ENCODE data around the gene CDC25C.

Gene CDC25C

DNA sequence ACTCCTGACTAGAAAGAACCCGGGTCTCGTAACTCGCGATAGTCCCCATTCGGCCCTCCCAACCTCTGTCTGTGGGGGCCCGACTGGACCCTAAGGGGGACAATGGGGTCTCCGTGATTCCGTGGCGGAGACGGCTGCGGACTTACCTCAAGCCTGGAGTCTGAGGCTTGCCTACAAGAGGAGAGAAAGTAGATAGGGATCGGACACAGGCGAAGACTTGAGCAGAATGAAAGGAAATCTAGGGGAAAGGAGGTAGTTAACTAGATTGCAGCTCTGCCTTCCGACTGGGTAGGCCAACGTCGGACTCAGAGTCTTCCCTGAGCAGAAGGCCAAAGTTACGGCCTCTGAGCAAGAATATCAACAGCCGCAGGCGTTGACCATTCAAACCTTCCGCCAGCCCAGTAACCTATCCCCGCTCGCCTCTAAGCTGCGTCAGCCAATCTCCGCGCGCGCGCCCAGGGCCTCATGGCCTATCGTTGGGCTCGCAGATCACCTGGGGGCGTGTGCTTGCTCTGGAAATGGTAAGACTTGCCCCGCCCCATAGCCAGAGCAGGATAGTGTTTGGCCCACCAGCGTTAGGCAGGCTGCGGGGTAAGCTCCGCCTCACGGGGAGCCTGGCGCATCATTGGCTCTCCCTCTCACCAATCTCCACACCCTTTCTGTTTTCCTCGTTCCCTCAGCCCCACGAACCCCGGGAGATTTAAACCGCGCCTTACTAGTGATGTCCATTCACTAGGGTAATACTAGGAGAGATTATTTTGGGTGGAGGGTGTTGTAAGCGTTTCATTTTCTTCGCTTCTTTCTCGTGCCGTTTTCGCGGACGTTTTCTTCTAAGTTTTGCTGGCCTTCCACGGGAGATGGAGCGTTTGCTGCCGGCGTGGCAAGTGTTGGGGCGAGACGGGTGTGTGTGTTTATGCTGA, at the start of gene CDC25C:
Gene CDC25C (minus strand): TSS at position 356 of the 920 bp plus-strand sequence. CDS start 624 bp downstream, outside the sequence.
- peak; percentile 97 for DNase-seq (ENCODE audit: low spot score)

DNA sequence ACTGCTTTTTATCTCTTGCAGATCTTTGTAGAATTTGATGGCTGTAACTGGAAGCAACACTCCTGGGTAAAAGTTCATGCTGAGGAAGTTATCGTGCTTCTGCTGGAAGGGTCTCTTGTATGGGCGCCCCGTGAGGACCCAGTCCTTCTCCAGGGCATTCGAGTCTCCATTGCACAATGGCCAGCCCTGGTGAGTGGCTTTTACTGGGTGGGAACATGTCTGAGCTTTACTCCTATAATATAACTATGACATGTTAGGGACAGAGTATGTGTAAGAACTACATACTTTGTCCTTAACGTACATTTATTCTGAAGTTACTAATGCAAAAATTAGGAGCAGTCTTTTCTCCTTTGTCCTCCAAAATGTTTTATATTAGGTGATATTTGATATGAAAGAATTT, 41.0 kb upstream of the CDC25C start:
- DNase-seq (ENCODE audit: low spot score): no peak

DNA sequence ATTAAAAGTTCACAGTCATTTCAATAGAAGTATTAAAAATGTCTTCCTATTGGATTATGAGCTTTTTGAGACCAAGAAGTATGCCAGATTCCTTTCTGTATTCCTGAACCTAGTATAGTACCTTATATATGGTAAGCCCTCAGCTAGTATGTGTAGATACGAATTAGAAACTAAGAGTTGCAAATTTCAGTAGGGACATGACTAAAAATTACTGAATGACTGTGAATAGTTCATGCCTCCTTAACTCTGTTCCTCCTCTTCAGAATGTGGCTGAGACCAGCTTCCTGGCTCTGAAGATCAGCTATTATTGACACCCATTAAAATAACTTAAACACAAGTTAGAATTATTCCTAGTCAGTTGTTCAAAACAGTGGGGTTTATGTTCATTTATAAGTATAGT, 40.6 kb upstream of the CDC25C start:
- DNase-seq (ENCODE audit: low spot score): no peak

DNA sequence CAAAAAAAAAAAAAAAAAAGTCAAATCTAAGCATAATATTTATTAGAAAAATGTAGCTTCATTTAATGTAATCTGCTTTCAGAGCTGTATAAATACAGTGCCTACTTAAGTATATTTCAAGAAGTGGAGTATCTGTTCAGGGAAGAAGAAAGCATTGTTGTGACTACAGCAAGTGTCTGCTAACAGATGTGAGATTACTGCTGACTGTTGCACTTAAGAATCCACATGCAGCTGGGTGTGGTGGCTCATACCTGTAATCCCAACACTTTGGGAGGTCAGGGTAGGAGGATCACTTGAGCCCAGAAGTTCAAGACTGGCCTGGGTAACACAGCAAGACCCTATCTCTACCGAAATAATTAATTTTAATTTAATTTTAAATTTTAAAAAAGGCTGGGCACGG, 39.9 kb upstream of the CDC25C start:
- DNase-seq (ENCODE audit: low spot score): no peak

DNA sequence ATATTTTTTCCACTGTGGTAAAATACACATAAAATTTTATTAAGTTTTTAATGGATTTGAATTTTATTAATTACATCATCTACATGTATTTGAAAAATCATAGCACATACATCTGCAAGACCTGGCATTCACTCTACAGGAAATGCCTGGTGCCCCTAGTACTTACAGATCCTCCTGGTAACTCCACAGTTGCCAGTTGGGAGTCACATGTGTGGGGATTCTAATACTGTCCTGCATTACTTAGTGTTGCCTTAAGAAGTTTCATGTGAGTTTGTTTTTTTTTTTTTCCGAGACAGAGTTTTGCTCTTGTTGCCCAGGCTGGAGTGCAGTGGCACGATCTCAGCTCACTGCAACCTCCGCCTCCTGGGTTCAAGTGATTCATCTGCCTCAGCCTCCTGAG, 38.9 kb upstream of the CDC25C start:
- DNase-seq (ENCODE audit: low spot score): no peak

DNA sequence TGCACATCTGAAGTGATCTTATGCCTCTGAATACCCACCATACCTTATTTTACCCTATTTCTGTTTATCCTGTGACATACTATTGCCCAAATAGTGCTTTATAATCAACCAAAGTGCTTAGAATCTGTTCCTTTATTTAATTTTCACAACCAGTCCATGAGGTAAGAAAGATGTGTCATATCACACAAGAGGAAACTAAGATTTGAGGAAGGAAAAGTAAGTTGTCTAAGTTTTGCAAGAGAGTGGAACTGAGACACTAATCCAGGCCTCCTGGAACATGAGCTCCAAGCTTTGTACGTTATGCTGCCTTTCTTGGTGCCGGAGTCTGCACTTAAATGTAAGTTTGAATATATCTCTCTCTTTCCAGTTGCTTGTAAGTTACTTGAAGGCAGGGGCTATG, 38.1 kb upstream of the CDC25C start:
- DNase-seq (ENCODE audit: low spot score): no peak

DNA sequence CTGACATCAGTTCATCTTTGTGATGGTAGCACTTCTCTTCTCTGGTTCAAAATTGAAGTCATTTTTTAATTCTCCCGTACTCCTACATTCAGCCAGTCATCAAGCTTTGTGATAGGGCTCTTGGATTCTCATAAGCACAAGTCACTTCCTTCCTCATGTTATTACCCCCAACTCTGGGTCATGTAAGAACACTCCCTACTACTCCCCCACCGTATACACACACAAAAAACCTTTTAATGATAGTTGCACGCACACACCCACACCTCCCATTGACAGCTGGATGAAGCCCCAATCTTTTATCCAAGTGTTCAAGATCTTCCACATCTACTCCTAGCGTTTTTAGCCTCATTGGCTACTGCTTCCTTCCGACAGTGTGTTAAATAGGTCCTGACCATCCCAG, 37.7 kb upstream of the CDC25C start:
- no peak for DNase-seq (ENCODE audit: low spot score)

DNA sequence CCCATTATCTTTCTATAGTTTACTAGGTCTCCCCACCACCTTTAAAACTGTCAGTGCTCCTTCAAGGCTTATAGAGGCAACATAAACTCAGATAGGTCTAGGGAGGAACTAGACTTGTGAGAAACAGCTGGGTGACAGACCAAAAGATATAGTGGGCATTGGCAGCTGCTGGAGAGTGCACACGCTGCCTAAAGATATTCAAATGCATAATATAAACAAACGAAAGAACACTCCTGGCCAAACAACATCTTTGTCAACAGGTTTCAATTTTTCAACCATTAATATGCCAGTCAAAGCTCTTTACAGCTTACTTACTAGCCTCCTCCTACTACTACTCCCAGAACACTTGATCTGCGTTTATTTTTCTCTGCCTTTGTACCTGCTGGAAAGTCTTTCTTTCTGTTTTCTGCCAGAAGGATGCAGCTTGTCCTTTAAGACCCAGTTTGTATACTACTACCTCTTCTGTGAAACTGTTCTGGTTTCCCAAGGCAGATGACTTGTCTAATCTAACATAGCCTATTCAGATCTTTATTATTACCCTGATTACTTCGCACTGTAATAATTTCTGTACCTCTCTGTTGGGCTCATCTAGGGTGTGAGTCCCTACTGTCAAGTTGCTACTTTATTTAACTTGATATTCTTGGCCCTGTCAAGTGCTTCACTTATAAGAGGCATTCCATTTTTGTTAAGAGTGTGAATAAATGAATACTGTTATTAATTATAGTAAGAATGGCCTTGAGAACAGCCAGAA, 35.2 kb upstream of the CDC25C start:
- DNase-seq (ENCODE audit: low spot score): no peak

DNA sequence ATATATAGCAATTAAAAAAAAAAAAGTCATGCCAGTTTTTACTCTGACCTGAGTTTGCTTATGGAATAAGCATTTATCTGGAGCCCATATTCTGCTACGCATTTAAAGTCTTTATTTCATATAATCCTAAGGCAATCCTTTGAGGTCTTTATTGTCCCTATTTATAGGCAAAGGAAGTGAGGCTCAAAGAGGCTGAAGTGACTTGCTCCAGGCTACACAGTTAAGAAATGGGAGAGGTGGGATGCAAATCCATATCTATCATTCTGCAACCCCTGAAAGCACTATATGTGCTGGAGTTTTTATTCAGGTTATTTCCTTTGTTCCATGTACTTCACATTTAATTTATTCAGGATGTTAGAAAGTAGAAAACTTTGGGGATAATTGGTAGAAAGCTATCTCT, 33.0 kb upstream of the CDC25C start:
- no peak for DNase-seq (ENCODE audit: low spot score)

DNA sequence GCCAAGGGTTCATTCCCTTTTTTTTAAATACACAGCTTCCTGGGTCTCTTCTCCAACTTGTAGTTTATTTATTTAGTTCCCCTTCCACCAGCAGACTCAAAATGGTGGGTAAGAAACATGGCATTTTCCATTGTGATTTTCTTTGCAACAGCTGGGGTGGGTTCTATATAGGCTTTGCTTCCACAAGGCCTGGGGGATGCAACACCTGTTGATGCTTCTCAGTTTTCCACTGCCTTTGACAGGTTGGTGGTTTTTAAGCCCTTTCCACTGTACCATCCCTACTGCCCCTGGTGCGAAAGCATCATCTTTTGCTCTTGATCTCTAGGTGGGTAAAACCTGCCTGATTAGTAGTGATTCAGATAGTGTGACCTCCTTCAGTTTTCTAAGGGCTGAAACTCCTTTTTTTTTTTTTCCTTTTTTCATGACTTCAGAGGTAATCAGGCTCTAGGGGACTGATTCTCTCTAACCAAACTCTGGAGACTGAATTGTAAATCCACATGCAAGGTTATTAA, 29.4 kb upstream of the CDC25C start:
- DNase-seq (ENCODE audit: low spot score): no peak

DNA sequence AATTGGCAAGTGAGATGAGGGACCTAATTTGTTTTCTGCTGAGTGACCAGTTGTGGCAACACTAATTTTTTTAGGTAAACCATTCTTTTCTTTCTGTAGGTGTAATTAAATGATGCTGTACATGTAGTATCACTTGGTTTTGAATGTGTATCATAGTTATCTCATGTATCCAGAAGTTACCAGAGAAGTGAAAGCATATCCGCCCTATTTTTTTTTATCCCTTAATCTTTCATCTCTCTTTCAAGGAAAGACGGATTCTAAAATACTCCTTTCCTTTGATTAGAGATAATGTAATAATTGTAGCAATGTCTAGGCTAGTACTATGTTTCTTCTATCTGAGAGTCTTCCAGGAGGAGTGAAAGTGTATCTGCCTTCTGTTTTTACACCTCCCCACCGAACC, 28.0 kb upstream of the CDC25C start:
- no peak for DNase-seq (ENCODE audit: low spot score)

DNA sequence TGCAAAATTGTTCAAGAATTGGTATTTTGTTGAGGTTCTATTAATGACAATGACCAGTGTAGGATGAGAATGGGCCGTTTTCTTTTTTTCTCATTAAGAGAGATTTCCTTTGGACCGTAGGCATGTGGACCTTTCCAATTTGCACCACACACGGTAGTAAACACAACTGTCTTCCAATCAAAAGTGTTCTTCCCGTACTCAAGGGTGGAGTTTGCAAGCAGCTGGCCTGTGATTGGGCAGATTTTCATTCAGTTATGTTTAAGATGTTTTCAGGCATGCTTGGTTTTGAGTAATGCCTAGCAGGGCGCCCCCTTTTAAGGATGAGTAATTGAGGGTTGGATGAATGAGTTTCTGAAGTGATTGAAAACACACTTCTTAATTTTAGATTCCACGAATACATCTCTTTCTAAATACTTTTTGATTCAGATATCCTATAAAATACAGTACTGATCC, 23.3 kb upstream of the CDC25C start:
- peak; percentile 83 for DNase-seq (ENCODE audit: low spot score)

DNA sequence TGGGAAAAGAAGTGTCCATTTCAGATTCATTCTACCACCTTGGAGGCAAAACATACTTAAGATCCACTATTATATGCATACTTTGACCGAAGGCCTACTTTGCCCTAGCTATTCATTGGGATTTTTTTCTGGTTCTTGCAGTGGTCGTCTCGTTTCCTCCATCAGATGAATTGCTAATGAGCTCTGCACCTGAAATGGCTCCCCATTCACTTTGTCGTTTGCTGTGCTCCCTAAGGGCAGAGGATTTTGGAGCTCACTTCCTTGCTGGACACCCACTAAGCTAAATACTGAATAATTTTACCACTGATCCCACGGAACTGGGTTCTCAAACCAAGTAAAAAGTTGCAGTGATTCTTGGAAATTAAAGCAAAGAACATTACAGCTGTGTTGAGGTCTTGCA, 22.8 kb upstream of the CDC25C start:
- no peak for DNase-seq (ENCODE audit: low spot score)

DNA sequence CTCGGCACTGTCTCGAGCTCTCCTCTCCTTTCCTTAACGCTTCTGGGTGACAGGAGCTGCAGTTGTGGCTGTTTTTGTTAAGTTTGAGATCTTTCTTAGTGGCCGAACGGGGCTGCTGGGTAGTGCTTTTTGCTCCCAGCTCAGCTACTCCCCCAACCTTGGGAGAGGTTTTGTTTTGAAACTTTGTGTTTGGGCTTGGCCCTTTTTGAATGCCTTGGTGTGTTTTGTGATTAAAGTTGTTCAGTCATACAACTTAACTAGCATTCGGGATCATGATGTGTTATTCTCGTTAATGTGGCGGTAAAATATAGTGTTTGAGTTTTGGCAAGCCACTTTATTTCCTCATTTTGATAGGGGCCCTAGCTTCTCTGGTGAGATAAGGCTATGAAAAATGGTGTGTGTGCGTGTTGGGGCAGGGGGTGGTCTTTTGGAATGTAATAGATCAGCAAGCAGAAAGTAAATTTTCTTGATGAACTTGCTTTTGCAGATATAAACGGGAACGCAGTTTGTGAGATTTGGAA, 22.0 kb upstream of the CDC25C start:
- no peak for DNase-seq (ENCODE audit: low spot score)

DNA sequence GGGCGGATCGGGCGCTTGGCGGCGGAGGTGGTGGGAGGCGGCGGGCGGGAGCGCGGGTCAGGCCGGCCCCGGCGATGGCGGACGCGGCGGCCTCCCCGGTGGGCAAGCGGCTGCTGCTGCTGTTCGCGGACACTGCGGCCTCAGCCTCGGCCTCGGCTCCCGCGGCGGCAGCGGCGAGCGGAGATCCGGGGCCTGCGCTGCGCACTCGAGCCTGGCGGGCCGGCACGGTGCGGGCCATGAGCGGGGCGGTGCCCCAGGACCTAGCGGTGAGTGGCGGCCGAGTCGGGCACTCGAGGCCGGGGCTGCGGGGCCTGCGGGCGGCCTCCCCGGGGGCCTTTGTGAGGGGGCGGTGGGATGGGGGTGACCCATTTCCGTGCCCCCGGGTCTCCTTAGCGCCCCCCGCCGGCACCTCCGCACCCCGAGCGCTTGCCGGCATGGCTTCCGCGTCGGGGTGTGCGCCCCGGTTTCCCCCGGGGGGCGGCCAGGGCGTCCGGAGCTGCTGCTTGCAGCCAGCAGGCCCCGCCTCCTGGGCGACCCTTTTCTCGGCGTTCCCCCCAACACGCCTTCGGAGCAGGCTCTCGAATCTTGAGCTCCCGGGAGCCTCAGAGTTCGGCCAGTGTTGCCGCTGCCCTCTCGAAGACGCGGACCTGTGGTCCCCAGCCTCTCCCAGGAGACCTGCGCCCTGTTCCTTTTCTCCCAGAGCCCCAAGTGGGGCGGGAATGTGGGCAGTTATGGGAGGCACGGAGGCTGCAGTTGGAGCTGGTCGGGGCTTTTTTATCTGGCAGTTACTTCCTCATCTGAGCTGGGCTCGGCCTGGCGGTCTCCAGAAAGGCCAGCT, 21.3 kb upstream of the CDC25C start:
- peak; percentile 47 for DNase-seq (ENCODE audit: low spot score)

DNA sequence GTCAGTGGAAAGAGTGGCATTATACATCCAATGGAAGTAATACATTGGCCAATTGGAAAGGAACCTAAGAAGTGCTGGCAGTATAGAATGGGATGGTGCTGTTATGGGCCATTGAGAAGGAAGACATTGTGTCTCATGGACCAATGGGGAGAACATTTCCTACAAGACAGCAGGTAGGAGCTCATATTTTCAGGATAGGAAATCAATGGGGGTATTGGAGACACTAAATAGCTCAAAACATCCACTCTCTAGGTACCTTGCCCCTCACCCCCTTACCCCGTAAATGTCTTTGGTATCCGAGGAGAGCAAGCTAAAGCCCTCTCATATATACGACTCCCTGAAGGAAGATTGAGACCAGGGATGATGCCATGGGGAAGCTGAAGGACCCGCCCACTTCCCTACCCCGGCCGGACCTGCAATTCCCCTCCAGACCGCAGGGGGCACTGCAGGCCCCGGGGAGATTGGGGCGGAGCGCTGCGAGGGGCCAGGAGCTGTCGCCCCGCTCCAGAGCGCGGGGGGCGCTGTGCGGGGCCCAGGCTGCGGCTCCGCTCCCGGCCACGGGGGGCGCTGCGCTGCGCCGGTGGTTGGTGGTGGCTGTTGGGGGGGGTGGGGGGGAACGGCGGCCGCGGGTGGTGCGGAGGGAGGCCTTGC, 20.6 kb upstream of the CDC25C start, which contains the start of gene KDM3B:
Gene KDM3B (plus strand): TSS at position 615 of the 651 bp plus-strand sequence. CDS start 111 bp downstream, outside the sequence.
- peak; percentile 86 for DNase-seq (ENCODE audit: low spot score)

DNA sequence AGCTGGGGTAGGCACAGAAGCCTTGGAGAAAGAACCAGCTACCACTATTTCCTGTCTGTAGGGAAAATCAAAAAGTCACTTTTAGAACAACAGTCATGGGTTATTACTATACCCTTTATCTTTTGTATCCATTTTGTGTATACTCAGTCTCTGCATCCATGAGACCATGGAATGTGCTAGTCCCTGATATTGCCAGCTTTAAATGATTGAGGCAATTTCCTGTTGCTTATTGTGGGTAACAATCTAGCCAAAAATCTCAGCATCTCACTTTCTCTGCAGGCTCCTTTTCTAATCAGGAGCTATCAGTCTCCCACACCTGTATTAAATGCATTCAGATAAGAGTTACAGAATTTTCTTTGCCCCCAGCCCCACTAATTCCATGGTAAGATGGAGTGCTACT, 19.9 kb upstream of the CDC25C start:
- DNase-seq (ENCODE audit: low spot score): no peak

DNA sequence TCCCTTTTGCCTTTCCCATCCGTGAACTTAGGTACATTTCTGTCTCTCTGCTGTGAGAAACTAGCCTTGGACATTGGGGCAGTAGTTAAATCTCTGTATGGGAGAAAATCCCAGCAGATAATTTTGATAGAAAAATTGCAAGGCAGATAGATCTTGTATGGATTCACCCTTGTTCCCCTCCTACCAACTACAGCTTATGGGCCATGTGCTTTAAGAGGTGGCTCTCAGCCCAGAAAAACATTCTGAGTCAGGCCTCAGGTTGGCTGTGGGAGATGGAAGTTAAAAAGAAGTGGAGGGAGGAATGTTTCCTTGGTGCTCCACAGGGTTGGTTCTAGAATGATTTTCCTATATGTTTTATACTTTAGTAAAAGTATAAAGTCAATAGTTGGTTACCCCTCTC, 19.5 kb upstream of the CDC25C start:
- peak; percentile 74 for DNase-seq (ENCODE audit: low spot score)

DNA sequence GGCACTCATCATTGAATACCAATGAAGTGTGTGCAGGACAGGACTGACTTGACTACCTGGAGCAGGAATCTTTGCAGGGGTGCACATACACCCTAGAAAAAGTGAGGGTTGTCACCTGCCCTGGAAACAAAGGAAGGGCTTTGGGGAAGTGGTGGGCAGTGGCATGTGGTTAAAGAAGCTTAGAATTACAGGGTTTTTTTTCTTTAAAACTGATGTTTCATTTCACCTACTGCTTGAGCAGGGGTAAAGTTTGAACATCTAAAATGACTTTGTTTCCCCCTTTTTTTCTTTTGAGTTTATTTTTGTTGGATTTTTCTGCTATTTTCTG, 18.9 kb upstream of the CDC25C start:
- DNase-seq (ENCODE audit: low spot score): no peak

DNA sequence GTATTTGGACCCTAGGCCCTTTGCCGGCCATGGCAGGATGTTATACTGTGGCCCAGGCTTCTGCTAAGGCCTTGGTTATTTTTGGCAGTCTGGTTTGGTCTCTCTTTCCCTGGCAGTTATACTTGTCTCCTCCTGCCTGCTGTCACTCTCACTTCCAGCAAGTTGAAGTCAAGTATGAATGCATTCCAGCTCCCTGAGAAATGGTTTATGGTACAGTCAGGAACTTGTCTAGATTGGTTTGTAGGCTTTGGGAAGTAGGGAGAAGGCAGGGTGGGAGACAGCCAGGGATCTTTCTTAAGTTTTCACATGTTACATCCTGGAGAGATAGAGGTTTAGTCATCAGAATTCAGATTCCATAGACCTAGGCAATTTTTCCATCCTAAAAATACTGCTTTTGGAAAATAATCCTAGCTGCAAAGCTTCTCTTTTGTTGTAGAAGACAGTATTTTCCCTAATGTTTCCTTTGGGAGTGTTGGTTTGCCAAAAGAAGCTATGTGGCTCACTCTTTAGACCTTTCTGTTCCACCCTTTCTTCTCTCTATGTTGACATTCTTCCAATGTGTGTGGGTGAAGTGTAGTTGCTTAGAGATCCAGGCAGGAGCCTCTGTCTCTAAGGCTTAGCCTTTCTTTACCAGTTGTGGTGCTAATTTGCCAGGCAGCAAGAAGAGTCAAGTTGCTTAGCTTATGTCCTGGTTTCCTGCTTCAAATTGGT, 18.4 kb upstream of the CDC25C start:
- peak; percentile 27 for DNase-seq (ENCODE audit: low spot score)

DNA sequence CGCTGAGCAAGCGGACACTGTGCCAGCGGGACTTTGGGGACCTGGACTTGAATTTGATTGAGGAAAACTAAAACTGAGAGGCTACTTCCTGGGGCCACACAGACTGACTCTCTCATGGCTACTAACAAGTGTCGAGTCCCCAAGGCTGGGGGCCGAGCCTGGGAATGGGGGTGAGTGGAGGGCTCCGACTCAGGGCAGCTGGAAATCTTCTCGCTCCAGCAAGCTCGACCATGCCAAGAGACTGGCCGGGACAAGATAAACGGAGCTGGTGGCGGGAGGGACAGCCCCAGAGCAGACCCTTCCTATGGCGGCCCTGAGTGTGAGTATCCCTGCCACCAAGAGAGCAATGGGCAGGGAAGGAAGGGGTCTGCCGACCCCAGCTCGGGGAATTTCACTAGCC, 15.3 kb upstream of the CDC25C start:
- DNase-seq (ENCODE audit: low spot score): no peak
